ENCODE results near the gene ABCC10. TPM values are rescaled to one million over a fixed set of nuclear protein-coding genes. Genes with fewer than 3 reads are reported as not detected.
A peak's percentile ranks its signal among the peaks of the same experiment; 100 is the strongest.
"Not testable (repeated sequence)": the region's sequence is repeated elsewhere in the genome, so short reads cannot be mapped to it uniquely, and the experiment has no call there.

ABCC10 gene, protein sequence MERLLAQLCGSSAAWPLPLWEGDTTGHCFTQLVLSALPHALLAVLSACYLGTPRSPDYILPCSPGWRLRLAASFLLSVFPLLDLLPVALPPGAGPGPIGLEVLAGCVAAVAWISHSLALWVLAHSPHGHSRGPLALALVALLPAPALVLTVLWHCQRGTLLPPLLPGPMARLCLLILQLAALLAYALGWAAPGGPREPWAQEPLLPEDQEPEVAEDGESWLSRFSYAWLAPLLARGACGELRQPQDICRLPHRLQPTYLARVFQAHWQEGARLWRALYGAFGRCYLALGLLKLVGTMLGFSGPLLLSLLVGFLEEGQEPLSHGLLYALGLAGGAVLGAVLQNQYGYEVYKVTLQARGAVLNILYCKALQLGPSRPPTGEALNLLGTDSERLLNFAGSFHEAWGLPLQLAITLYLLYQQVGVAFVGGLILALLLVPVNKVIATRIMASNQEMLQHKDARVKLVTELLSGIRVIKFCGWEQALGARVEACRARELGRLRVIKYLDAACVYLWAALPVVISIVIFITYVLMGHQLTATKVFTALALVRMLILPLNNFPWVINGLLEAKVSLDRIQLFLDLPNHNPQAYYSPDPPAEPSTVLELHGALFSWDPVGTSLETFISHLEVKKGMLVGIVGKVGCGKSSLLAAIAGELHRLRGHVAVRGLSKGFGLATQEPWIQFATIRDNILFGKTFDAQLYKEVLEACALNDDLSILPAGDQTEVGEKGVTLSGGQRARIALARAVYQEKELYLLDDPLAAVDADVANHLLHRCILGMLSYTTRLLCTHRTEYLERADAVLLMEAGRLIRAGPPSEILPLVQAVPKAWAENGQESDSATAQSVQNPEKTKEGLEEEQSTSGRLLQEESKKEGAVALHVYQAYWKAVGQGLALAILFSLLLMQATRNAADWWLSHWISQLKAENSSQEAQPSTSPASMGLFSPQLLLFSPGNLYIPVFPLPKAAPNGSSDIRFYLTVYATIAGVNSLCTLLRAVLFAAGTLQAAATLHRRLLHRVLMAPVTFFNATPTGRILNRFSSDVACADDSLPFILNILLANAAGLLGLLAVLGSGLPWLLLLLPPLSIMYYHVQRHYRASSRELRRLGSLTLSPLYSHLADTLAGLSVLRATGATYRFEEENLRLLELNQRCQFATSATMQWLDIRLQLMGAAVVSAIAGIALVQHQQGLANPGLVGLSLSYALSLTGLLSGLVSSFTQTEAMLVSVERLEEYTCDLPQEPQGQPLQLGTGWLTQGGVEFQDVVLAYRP (N-terminal part only)
- total RNA-seq (2021; fragmentation: NEBNext Ultra II Directional; extraction: Animal tissue kit (Norgen Biotek cat#: 25700)), result 10 to 100 TPM; 26.2 to 41.6 (median 30.3) TPM
- long read RNA-seq, full-length matches to known transcripts, result 1 of 16 reads
- long read RNA-seq, partial matches to known transcripts, result 8 of 16 reads
- long read RNA-seq, other reads (novel, unspliced or antisense), result 7 of 16 reads

DNA sequence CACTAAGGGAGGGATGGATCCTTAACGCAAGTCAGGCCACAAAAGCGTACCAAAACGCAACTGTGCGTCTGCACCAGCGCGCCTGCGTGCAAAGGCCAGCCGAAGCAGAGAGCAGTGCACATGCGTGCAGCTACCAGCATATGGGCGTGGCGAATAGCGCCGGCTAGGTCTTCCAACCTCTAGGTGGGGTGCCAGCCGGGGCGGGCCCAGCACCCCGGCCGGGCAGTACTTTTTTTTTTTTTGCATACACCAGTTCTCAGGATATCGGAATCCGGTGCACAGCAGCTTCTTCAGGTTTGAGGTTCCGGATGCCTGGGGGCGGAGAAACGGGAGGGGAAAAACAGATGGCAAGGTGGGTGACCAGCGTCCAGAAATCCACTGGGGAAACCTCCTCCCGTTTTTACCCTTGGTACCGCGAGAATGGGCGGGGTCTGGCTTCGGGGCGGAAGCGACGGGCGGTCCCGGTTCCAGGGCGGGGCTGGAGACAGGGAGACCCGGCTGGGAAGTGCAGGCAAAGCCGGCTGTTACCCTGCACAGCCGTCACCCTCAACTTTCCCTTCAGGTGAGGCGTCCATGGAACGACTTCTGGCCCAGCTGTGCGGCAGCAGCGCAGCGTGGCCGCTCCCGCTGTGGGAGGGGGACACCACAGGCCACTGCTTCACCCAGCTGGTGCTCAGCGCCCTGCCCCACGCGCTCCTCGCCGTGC, at the start of gene ABCC10:
ABCC10 (plus strand) TSS at position 136 of the 706 bp plus-strand sequence; CDS start at position 574, 438 bp downstream.
- Mint-ChIP-seq H3K36me3 (ENCODE audit: low read depth) (peaks cover 11% of the 10 kb centered on the region; the same call in 1 of the 2 replicates), H3K27me3 (ENCODE audit: insufficient read depth) (no peaks in the 10 kb centered on the region), H3K9me3 (no peaks in the 10 kb centered on the region), H3K27ac (peak within 1 kb of the TSS; percentile 93), H3K4me1 (ENCODE audit: low read depth) (peaks cover 16% of the 10 kb centered on the region), H3K4me3 (peak within 1 kb of the TSS; percentile 93)
- peak; percentile 92 for DNase-seq
- TF ChIP-seq, protein P1, sequence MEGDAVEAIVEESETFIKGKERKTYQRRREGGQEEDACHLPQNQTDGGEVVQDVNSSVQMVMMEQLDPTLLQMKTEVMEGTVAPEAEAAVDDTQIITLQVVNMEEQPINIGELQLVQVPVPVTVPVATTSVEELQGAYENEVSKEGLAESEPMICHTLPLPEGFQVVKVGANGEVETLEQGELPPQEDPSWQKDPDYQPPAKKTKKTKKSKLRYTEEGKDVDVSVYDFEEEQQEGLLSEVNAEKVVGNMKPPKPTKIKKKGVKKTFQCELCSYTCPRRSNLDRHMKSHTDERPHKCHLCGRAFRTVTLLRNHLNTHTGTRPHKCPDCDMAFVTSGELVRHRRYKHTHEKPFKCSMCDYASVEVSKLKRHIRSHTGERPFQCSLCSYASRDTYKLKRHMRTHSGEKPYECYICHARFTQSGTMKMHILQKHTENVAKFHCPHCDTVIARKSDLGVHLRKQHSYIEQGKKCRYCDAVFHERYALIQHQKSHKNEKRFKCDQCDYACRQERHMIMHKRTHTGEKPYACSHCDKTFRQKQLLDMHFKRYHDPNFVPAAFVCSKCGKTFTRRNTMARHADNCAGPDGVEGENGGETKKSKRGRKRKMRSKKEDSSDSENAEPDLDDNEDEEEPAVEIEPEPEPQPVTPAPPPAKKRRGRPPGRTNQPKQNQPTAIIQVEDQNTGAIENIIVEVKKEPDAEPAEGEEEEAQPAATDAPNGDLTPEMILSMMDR (IDR thresholded peaks at IDR 0.05), result peak; percentile 70

DNA sequence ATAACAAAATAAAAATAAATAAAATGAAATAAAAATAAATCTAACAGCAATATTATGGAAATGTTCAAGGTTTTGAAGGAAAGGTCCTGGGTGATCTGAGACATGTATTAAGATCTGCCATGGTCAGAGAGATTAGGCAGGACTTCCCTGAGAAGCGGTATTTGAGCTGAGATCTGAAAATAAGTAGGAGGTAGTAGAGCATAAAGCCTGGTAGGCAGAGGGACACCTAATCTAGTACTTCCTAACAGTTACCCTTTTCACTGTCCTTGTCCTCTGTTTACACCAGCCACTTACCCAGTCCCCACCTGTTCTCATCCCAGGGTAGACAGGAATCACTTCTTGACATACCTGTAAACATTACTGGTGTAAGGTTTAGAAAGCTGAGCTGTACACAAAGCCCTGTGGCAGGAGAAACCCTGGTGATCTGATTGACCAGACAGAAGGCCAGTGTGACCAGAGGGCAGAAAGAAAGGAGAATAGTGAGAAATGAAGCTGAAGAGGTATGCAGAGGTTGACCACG, 49.6 kb upstream of the ABCC10 start:
- no peak for DNase-seq
- TF ChIP-seq, protein P1 (IDR thresholded peaks at IDR 0.05), result no peak
- Mint-ChIP-seq H3K4me3 (no peak overlapping the region), H3K9me3 (no peaks in the 10 kb centered on the region), H3K4me1 (ENCODE audit: low read depth) (peaks cover 7% of the 10 kb centered on the region), H3K27me3 (ENCODE audit: insufficient read depth) (peaks cover 10% of the 10 kb centered on the region), H3K27ac (no peak overlapping the region), H3K36me3 (ENCODE audit: low read depth) (no peaks in the 10 kb centered on the region)

DNA sequence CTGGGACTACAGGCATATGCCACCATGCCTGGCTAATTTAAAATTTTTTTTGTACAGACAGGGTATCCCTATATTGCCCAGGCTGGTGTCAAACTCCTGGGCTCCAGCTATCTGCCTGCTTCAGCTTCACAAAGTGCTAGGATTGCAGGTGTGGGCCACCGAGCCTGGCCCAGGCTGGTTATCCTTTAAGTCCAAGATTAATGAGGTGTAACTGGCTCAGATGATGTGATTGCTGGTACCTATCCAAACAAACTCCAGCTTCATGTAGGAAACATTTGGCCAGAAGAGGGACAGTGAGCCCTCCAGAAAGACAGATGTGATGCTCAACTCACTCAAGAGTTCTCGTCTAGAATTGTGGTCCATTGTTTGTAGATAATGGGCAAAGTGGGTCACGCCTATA, 48.7 kb upstream of the ABCC10 start:
- H3K36me3 Mint-ChIP-seq (ENCODE audit: low read depth), result no peaks in the 10 kb centered on the region
- TF ChIP-seq, protein P1 (IDR thresholded peaks at IDR 0.05), result no peak
- H3K9me3 Mint-ChIP-seq, result no peaks in the 10 kb centered on the region
- no peak overlapping the region for H3K27ac Mint-ChIP-seq
- H3K4me1 Mint-ChIP-seq (ENCODE audit: low read depth), result peaks cover 15% of the 10 kb centered on the region
- no peak overlapping the region for H3K4me3 Mint-ChIP-seq
- H3K27me3 Mint-ChIP-seq (ENCODE audit: insufficient read depth), result peaks cover 10% of the 10 kb centered on the region
- no peak for DNase-seq

DNA sequence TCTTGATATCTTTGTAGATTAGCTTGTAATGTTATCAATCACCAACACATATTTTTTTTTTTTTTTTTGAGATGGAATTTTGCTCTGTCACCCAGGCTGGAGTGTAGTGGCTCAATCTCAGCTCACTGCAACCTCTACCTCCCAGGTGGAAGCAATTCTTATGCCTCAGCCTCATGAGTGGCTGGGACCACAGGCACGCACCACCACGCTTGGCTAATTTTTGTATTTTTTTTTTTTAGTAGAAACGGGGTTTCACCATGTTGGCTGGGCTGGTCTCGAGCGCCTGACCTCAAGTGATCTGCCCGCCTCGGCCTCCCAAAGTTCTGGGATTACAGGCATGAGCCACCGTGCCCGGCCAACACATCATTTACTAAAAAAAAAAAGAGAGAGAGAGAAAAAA, 46.5 kb upstream of the ABCC10 start:
- H3K4me3 Mint-ChIP-seq; H3K27me3 Mint-ChIP-seq (ENCODE audit: insufficient read depth); H3K36me3 Mint-ChIP-seq (ENCODE audit: low read depth); H3K9me3 Mint-ChIP-seq; DNase-seq; H3K27ac Mint-ChIP-seq: not testable (repeated sequence)
- peaks cover 21% of the 10 kb centered on the region for H3K4me1 Mint-ChIP-seq (ENCODE audit: low read depth)

DNA sequence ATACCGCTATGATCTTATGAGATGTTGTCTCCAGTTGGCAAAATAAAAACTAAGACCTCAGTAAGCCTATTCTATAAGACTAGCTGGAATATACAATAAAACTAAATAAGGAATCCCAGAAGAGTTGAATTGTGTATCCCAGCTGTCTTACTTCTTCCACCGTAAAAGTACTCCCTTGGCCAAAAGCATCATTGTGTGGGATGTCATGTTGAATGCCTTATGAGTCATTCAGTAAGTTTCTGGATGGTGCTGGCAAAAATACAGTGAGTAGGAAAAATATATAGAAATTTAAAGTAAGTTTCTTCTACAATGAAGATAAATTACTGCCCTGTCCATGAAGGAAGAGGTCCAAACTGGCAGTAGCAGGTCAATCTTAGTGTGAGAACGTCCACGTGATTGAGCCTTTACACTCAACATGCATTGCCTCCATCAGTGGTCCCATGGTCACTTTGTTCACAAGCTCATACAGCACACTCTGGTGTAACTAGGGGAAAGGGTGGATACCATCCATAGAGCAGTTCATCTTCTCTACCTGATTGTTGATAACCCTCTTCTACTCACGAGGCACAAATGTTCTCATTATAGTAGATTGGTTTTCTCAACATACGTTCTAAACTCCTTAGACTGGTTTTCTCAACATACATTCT, 44.2 kb upstream of the ABCC10 start:
- peaks cover 15% of the 10 kb centered on the region for H3K4me1 Mint-ChIP-seq (ENCODE audit: low read depth)
- H3K9me3 Mint-ChIP-seq, result no peaks in the 10 kb centered on the region
- no peak overlapping the region for H3K4me3 Mint-ChIP-seq
- TF ChIP-seq, protein P1 (IDR thresholded peaks at IDR 0.05), result no peak
- H3K27me3 Mint-ChIP-seq (ENCODE audit: insufficient read depth), result peaks cover 10% of the 10 kb centered on the region
- DNase-seq, result peak; percentile 30
- no peak overlapping the region for H3K27ac Mint-ChIP-seq
- no peaks in the 10 kb centered on the region for H3K36me3 Mint-ChIP-seq (ENCODE audit: low read depth)
